ENCODE results near the gene R3HDM4.

Gene R3HDM4

GRCh38 chr19:936175-936546 lies 23.1 kb upstream of the R3HDM4 start:
- TF ChIP-seq, protein P1, sequence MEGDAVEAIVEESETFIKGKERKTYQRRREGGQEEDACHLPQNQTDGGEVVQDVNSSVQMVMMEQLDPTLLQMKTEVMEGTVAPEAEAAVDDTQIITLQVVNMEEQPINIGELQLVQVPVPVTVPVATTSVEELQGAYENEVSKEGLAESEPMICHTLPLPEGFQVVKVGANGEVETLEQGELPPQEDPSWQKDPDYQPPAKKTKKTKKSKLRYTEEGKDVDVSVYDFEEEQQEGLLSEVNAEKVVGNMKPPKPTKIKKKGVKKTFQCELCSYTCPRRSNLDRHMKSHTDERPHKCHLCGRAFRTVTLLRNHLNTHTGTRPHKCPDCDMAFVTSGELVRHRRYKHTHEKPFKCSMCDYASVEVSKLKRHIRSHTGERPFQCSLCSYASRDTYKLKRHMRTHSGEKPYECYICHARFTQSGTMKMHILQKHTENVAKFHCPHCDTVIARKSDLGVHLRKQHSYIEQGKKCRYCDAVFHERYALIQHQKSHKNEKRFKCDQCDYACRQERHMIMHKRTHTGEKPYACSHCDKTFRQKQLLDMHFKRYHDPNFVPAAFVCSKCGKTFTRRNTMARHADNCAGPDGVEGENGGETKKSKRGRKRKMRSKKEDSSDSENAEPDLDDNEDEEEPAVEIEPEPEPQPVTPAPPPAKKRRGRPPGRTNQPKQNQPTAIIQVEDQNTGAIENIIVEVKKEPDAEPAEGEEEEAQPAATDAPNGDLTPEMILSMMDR (IDR thresholded peaks at IDR 0.05; ENCODE audit: control insufficient read depth, insufficient read depth, low read depth, low read length, missing control alignments) = no peak
- no peak overlapping the region for H3K4me3 ChIP-seq (ENCODE audit: control insufficient read depth, low read depth, low read length)
- no peak for DNase-seq (ENCODE audit: low read depth)

- TF ChIP-seq, protein P1 (IDR thresholded peaks at IDR 0.05; ENCODE audit: control insufficient read depth, insufficient read depth, low read depth, low read length, missing control alignments) = no peak
- DNase-seq (ENCODE audit: low read depth) = no peak
- H3K4me3 ChIP-seq (ENCODE audit: control insufficient read depth, low read depth, low read length) = no peak overlapping the region
Observed at GRCh38 chr19:934865-935479, 22.0 kb upstream of the R3HDM4 start.

GRCh38 chr19:934197-934840 lies 21.3 kb upstream of the R3HDM4 start:
- TF ChIP-seq, protein P1 (IDR thresholded peaks at IDR 0.05; ENCODE audit: control insufficient read depth, insufficient read depth, low read depth, low read length, missing control alignments) = no peak
- DNase-seq (ENCODE audit: low read depth) = no peak
- H3K4me3 ChIP-seq (ENCODE audit: control insufficient read depth, low read depth, low read length) = no peak overlapping the region

GRCh38 chr19:933553-933882 lies 20.5 kb upstream of the R3HDM4 start:
- TF ChIP-seq, protein P1 (IDR thresholded peaks at IDR 0.05; ENCODE audit: control insufficient read depth, insufficient read depth, low read depth, low read length, missing control alignments) = no peak
- peak overlapping the region; percentile 2 for H3K4me3 ChIP-seq (ENCODE audit: control insufficient read depth, low read depth, low read length)
- no peak for DNase-seq (ENCODE audit: low read depth)

- TF ChIP-seq, protein P1 (IDR thresholded peaks at IDR 0.05; ENCODE audit: control insufficient read depth, insufficient read depth, low read depth, low read length, missing control alignments) = no peak
- DNase-seq (ENCODE audit: low read depth) = peak; percentile 63
- H3K4me3 ChIP-seq (ENCODE audit: control insufficient read depth, low read depth, low read length) = peak overlapping the region; percentile 2
Observed at GRCh38 chr19:932648-933552, 19.9 kb upstream of the R3HDM4 start.

- no peak overlapping the region for H3K4me3 ChIP-seq (ENCODE audit: control insufficient read depth, low read depth, low read length)
- TF ChIP-seq, protein P1 (IDR thresholded peaks at IDR 0.05; ENCODE audit: control insufficient read depth, insufficient read depth, low read depth, low read length, missing control alignments) = no peak
- no peak for DNase-seq (ENCODE audit: low read depth)
Observed at GRCh38 chr19:931860-932647, 19.0 kb upstream of the R3HDM4 start.

All from AG09309 (cell line).